K562 (cell line): ENCODE data around the gene ASPHD1.

ENCODE experiments used
- TSC22D4 ChIP-seq: fragments of 450-650 bp; IDR thresholded peaks from 2 replicates; pipeline ENCODE4 v1.6.1; 2016; ENCODE audit warnings: missing genetic modification characterization, missing biosample characterization, control low read depth
- ZBTB40 ChIP-seq, 2 experiments: fragments of 450-650 bp in 1 of 2; sonication (generic) in 1 of 2; formaldehyde crosslinking in 1 of 2; IDR thresholded peaks; 2 replicates each; pipeline versions ENCODE4 v1.7.1 to v1.9.0; 2016 to 2022; ENCODE audit warnings: inconsistent platforms in 1 of 2, mild to moderate bottlenecking in 1 of 2, missing genetic modification reagents in 1 of 2
- TF ChIP-seq, protein P1 (sequence below), 3 experiments: IDR thresholded peaks in 2 of 3; conservative IDR thresholded peaks in 1 of 3; 2 replicates each; pipeline ENCODE4 v1.5.1; 2011 to 2012; ENCODE audit warnings: low read length in 3 of 3, mild to moderate bottlenecking in 3 of 3, control low read depth in 2 of 3, improper control_type of control experiment in 1 of 3, inconsistent platforms in 1 of 3, low read depth in 1 of 3, mixed read lengths in 1 of 3, moderate library complexity in 1 of 3; ENCODE audit not compliant: insufficient read depth in 2 of 3
- TF ChIP-seq, protein P2 (sequence below): sonication (generic); formaldehyde crosslinking; IDR thresholded peaks from 2 replicates; pipeline ENCODE4 v1.8.0; 2023; ENCODE audit warnings: mild to moderate bottlenecking, missing genetic modification reagents

- no peak for TF ChIP-seq ZBTB40 (IDR thresholded peaks at IDR 0.05)
- no peak for TF ChIP-seq ZBTB40 (CRISPR knock-in tag; IDR thresholded peaks at IDR 0.05)
- TF ChIP-seq, protein P1, sequence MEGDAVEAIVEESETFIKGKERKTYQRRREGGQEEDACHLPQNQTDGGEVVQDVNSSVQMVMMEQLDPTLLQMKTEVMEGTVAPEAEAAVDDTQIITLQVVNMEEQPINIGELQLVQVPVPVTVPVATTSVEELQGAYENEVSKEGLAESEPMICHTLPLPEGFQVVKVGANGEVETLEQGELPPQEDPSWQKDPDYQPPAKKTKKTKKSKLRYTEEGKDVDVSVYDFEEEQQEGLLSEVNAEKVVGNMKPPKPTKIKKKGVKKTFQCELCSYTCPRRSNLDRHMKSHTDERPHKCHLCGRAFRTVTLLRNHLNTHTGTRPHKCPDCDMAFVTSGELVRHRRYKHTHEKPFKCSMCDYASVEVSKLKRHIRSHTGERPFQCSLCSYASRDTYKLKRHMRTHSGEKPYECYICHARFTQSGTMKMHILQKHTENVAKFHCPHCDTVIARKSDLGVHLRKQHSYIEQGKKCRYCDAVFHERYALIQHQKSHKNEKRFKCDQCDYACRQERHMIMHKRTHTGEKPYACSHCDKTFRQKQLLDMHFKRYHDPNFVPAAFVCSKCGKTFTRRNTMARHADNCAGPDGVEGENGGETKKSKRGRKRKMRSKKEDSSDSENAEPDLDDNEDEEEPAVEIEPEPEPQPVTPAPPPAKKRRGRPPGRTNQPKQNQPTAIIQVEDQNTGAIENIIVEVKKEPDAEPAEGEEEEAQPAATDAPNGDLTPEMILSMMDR (IDR thresholded peaks at IDR 0.05 in 2 of 3, conservative IDR thresholded peaks at IDR 0.05 in 1 of 3; ENCODE audit: insufficient read depth in 2 of 3, low read depth in 1 of 3, low read length in 3 of 3): no peak
- TF ChIP-seq, protein P2, sequence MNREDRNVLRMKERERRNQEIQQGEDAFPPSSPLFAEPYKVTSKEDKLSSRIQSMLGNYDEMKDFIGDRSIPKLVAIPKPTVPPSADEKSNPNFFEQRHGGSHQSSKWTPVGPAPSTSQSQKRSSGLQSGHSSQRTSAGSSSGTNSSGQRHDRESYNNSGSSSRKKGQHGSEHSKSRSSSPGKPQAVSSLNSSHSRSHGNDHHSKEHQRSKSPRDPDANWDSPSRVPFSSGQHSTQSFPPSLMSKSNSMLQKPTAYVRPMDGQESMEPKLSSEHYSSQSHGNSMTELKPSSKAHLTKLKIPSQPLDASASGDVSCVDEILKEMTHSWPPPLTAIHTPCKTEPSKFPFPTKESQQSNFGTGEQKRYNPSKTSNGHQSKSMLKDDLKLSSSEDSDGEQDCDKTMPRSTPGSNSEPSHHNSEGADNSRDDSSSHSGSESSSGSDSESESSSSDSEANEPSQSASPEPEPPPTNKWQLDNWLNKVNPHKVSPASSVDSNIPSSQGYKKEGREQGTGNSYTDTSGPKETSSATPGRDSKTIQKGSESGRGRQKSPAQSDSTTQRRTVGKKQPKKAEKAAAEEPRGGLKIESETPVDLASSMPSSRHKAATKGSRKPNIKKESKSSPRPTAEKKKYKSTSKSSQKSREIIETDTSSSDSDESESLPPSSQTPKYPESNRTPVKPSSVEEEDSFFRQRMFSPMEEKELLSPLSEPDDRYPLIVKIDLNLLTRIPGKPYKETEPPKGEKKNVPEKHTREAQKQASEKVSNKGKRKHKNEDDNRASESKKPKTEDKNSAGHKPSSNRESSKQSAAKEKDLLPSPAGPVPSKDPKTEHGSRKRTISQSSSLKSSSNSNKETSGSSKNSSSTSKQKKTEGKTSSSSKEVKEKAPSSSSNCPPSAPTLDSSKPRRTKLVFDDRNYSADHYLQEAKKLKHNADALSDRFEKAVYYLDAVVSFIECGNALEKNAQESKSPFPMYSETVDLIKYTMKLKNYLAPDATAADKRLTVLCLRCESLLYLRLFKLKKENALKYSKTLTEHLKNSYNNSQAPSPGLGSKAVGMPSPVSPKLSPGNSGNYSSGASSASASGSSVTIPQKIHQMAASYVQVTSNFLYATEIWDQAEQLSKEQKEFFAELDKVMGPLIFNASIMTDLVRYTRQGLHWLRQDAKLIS (CRISPR knock-in tag): no peak
- TF ChIP-seq TSC22D4 (tag): no peak
Observed at GRCh38 chr16:29875206-29875605, 25.1 kb upstream of the ASPHD1 start.
